Right atrium auricular region (tissue), 2 donors: ENCODE results near the gene RMDN2. TPM values are rescaled to one million over a fixed set of nuclear protein-coding genes. Genes with fewer than 3 reads are reported as not detected.
A peak's percentile ranks its signal among the peaks of the same experiment; 100 is the strongest.

Experiments
- DNase-seq: peaks from one replicate; pipeline ENCODE4 v3.0.0-alpha.2; 2019; ENCODE audit warnings: low spot score
- H3K27ac ChIP-seq, 2 donors: fragments of 200-600 bp; sonication (generic); 1 replicate in 1 of 2; 2 replicates in 1 of 2; pipeline ENCODE4 v1.5.1; 2016 to 2019
- H3K27me3 ChIP-seq, 2 donors: fragments of 200-600 bp; sonication (generic); one replicate each; pipeline versions ENCODE4 v1.5.1 to v1.6.0; 2017 to 2019
- H3K36me3 ChIP-seq: fragments of 200-600 bp; sonication (generic); one replicate; pipeline ENCODE4 v1.5.1; 2016
- H3K4me1 ChIP-seq, 2 donors: fragments of 200-600 bp; sonication (generic); one replicate each; pipeline versions ENCODE4 v1.5.1 to v1.6.0; 2017 to 2019
- H3K4me3 ChIP-seq, 2 donors: fragments of 200-600 bp; sonication (generic); 1 replicate in 1 of 2; 2 replicates in 1 of 2; pipeline ENCODE4 v1.5.1; 2017 to 2019; ENCODE audit warnings: mild to moderate bottlenecking in 1 of 2, moderate library complexity in 1 of 2
- H3K9me3 ChIP-seq, 2 donors: fragments of 200-600 bp; sonication (generic); one replicate each; pipeline ENCODE4 v1.5.1; 2019
- CTCF ChIP-seq, 2 donors: fragments of 200-600 bp; sonication (generic); IDR thresholded peaks; one replicate each; pipeline ENCODE4 v1.5.1; 2019; ENCODE audit warnings: antibody characterized with exemption in 2 of 2
- total RNA-seq, 2 donors: library from RNA; depleted of rRNA; stranded (reverse); fragments of >200 nt; gene quantifications; one replicate each; pipeline ENCODE4 v1.1.0, GENCODE V29; 2016

Gene RMDN2
- total RNA-seq, 2 donors from 2014 or later, result 5.0 to 6.2 TPM

- no peak for DNase-seq
- H3K27ac ChIP-seq, result no peak overlapping the region
- TF ChIP-seq CTCF (IDR thresholded peaks at IDR 0.05), result no peak
- no peaks in the 10 kb centered on the region for H3K9me3 ChIP-seq
- peaks cover 0 to 8% of the 10 kb centered on the region in 2 donors for H3K4me1 ChIP-seq
- H3K36me3 ChIP-seq, result no peaks in the 10 kb centered on the region
- H3K4me3 ChIP-seq, result no peak overlapping the region
- no peaks in the 10 kb centered on the region for H3K27me3 ChIP-seq
Observed at GRCh38 chr2:37894047-37894446, 31.0 kb upstream of the RMDN2 start.

- Histone ChIP-seq H3K9me3 (no peaks in the 10 kb centered on the region), H3K36me3 (no peaks in the 10 kb centered on the region), H3K27ac (no peak overlapping the region), H3K4me1 (peaks cover 0 to 8% of the 10 kb centered on the region in 2 donors), H3K4me3 (no peak overlapping the region), H3K27me3 (no peaks in the 10 kb centered on the region)
- TF ChIP-seq CTCF (IDR thresholded peaks at IDR 0.05), result no peak
- DNase-seq, result no peak
Observed at GRCh38 chr2:37894601-37895000, 30.5 kb upstream of the RMDN2 start.

- H3K4me1 ChIP-seq, result peaks cover 0 to 8% of the 10 kb centered on the region in 2 donors
- no peak for DNase-seq
- H3K4me3 ChIP-seq, result no peak overlapping the region
- H3K27me3 ChIP-seq, result no peaks in the 10 kb centered on the region
- H3K9me3 ChIP-seq, result no peaks in the 10 kb centered on the region
- no peaks in the 10 kb centered on the region for H3K36me3 ChIP-seq
- no peak for TF ChIP-seq CTCF (IDR thresholded peaks at IDR 0.05)
- H3K27ac ChIP-seq, result no peak overlapping the region
Observed at GRCh38 chr2:37895140-37895539, 29.9 kb upstream of the RMDN2 start.

DNA sequence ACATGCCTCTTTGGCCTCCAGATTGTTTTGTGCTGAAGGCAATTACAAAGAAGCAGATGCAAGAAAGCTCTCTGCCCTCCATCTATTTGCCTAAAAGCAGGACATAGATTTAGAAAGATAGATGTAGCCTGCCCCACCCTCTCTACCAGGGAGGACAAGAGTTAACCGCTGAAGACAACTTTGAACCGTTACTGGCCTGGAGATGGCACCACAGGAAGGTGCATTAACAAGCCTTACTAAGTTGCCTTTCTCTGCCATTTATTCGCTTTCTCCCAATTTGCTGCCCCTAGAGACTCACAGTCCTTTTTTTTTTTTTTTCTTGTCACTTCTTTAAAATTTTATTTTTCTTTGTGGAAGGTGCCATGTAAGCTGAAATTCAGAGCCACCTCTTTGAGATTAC lies 28.8 kb upstream of the RMDN2 start:
- Histone ChIP-seq H3K9me3 (no peaks in the 10 kb centered on the region), H3K27me3 (no peaks in the 10 kb centered on the region), H3K4me1 (peaks cover 0 to 1% of the 10 kb centered on the region in 2 donors), H3K4me3 (no peak overlapping the region), H3K27ac (no peak overlapping the region), H3K36me3 (no peaks in the 10 kb centered on the region)
- DNase-seq, result no peak
- peak in 1 of 2 donors; percentile 19 for TF ChIP-seq CTCF (IDR thresholded peaks at IDR 0.05)

GRCh38 chr2:37897511-37897910 lies 27.6 kb upstream of the RMDN2 start:
- no peak for TF ChIP-seq CTCF (IDR thresholded peaks at IDR 0.05)
- no peaks in the 10 kb centered on the region for H3K4me1 ChIP-seq
- H3K9me3 ChIP-seq, result no peaks in the 10 kb centered on the region
- no peaks in the 10 kb centered on the region for H3K36me3 ChIP-seq
- no peaks in the 10 kb centered on the region for H3K27me3 ChIP-seq
- no peak for DNase-seq
- H3K27ac ChIP-seq, result no peak overlapping the region
- H3K4me3 ChIP-seq, result no peak overlapping the region

DNA sequence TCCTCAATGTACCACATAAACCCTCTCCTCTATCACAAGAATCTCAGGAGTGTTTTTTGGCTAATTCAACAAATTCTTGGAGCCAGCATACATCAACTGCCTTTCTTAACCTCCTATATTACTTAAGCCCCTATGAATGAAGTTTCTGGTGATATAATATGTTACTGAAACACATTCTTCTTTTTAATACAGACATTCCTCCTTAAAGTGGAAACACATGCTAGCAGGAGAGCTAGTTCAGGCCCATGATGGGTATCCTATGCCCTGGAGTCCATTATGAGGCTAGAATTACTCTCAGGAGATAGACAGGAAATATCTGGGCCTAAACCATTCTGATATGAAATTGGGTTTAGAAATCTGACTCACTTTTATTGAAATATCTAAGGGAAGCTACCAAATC lies 26.6 kb upstream of the RMDN2 start:
- H3K27ac ChIP-seq, result no peak overlapping the region
- no peaks in the 10 kb centered on the region for H3K9me3 ChIP-seq
- H3K4me1 ChIP-seq, result no peaks in the 10 kb centered on the region
- no peak overlapping the region for H3K4me3 ChIP-seq
- H3K36me3 ChIP-seq, result no peaks in the 10 kb centered on the region
- DNase-seq, result no peak
- TF ChIP-seq CTCF (IDR thresholded peaks at IDR 0.05), result no peak
- H3K27me3 ChIP-seq, result no peaks in the 10 kb centered on the region
